Mucosa of stomach (tissue), 1 donor: Measurements from ENCODE around the gene DISC1.

Experiments used
- H3K27me3 ChIP-seq: one replicate; pipeline ENCODE4 v1.7.0; 2013; ENCODE audit warnings: mild to moderate bottlenecking, low read length; ENCODE audit not compliant: control insufficient read depth, insufficient read depth
- H3K36me3 ChIP-seq: one replicate; pipeline ENCODE4 v1.7.0; 2013; ENCODE audit warnings: low read length; ENCODE audit not compliant: control insufficient read depth, insufficient read depth
- H3K4me1 ChIP-seq: one replicate; pipeline ENCODE4 v1.7.0; 2013; ENCODE audit warnings: mild to moderate bottlenecking, low read length; ENCODE audit not compliant: control insufficient read depth, insufficient read depth
- H3K4me3 ChIP-seq: one replicate; pipeline ENCODE4 v1.7.0; 2013; ENCODE audit warnings: low read length
- H3K9ac ChIP-seq: one replicate; pipeline ENCODE4 v1.7.0; 2013; ENCODE audit warnings: mild to moderate bottlenecking, low read length, moderate library complexity
- H3K9me3 ChIP-seq: one replicate; pipeline ENCODE4 v1.7.0; 2013; ENCODE audit warnings: mild to moderate bottlenecking, low read length, moderate library complexity; ENCODE audit not compliant: control insufficient read depth
- donor health status: Pancreatic carcinoma.

The DISC1 gene

GRCh38 chr1:231827337-231828105 lies 200.9 kb downstream of the DISC1 start:
- H3K27me3 ChIP-seq: no peaks in the 10 kb centered on the region
- no peaks in the 10 kb centered on the region for H3K36me3 ChIP-seq
- H3K4me3 ChIP-seq: no peak overlapping the region
- no peak overlapping the region for H3K9ac ChIP-seq
- H3K4me1 ChIP-seq: no peaks in the 10 kb centered on the region
- H3K9me3 ChIP-seq: no peaks in the 10 kb centered on the region

DNA sequence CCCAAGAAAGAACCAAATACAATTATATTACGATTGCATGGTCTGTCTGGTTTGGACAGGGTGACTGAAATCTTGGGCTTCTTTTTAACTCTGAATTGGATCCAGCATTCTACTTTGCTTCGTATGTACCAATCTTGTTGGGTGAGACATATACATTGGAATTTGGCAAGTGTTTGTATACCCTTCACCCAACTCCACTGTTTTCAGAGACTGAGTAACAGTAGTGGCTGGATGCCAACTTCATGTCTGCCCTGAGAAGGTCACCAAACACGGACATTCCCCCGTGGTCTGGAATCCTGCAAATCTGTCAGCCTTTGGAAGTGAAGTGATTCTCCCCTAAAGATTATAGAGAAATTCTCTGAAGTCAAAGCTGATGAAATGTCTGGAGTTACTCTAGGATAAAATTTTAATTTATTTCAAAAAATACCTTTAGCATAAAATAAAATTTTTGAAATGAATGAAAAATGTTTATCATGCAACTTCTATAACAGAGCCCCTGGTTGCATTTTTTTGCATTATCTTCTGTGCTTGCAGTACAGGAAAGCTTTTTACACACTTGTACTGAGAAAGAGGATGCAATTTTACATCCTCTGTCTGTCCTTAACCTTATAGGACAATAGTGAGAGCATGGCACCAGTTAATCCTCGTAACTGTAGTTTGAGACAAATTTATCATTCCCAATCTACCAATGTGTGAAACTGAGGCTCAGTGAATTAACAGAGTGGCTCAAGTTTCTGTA lies 201.8 kb downstream of the DISC1 start:
- Histone ChIP-seq H3K36me3 (no peaks in the 10 kb centered on the region), H3K4me3 (no peak overlapping the region), H3K27me3 (no peaks in the 10 kb centered on the region), H3K9ac (no peak overlapping the region), H3K9me3 (no peaks in the 10 kb centered on the region), H3K4me1 (no peaks in the 10 kb centered on the region)

DNA sequence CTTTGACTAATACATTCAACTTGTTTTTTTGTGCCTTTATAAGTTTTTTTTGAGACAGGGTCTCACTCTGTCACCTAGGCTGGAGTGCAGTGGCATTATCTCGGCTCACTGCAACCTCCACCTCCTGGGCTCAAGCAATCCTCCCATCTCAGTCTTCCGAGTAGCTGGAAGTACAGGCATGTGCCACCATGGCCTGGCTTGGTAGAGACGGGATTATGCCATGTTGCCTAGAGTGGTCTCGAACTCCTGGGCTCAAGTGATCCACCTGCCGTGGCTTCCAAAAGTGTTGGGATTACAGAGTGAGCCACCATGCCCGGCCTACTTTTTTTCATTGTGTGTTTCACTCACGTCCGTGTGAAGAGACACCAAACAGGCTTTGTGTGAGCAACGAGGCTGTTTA lies 202.7 kb downstream of the DISC1 start:
- Histone ChIP-seq H3K4me1 (no peaks in the 10 kb centered on the region), H3K36me3 (no peaks in the 10 kb centered on the region), H3K9me3 (no peaks in the 10 kb centered on the region), H3K27me3 (no peaks in the 10 kb centered on the region), H3K9ac (no peak overlapping the region), H3K4me3 (no peak overlapping the region)

GRCh38 chr1:231836227-231836893 lies 209.8 kb downstream of the DISC1 start:
- H3K27me3 ChIP-seq: no peaks in the 10 kb centered on the region
- H3K4me3 ChIP-seq: no peak overlapping the region
- no peak overlapping the region for H3K9ac ChIP-seq
- no peaks in the 10 kb centered on the region for H3K36me3 ChIP-seq
- H3K4me1 ChIP-seq: peaks cover 2% of the 10 kb centered on the region
- H3K9me3 ChIP-seq: no peaks in the 10 kb centered on the region

GRCh38 chr1:231838521-231838920 lies 211.9 kb downstream of the DISC1 start:
- Histone ChIP-seq H3K4me3 (no peak overlapping the region), H3K36me3 (no peaks in the 10 kb centered on the region), H3K9ac (no peak overlapping the region), H3K27me3 (no peaks in the 10 kb centered on the region), H3K4me1 (peaks cover 10% of the 10 kb centered on the region), H3K9me3 (no peaks in the 10 kb centered on the region)

- H3K27me3 ChIP-seq: no peaks in the 10 kb centered on the region
- H3K9ac ChIP-seq: no peak overlapping the region
- H3K4me3 ChIP-seq: no peak overlapping the region
- peaks cover 10% of the 10 kb centered on the region for H3K4me1 ChIP-seq
- H3K36me3 ChIP-seq: no peaks in the 10 kb centered on the region
- no peaks in the 10 kb centered on the region for H3K9me3 ChIP-seq
Measured at GRCh38 chr1:231839999-231840398, 213.4 kb downstream of the DISC1 start.

GRCh38 chr1:231841616-231842344 lies 215.2 kb downstream of the DISC1 start:
- H3K9me3 ChIP-seq: no peaks in the 10 kb centered on the region
- H3K27me3 ChIP-seq: peaks cover 5% of the 10 kb centered on the region
- H3K4me1 ChIP-seq: peaks cover 10% of the 10 kb centered on the region
- no peaks in the 10 kb centered on the region for H3K36me3 ChIP-seq
- no peak overlapping the region for H3K9ac ChIP-seq
- no peak overlapping the region for H3K4me3 ChIP-seq

DNA sequence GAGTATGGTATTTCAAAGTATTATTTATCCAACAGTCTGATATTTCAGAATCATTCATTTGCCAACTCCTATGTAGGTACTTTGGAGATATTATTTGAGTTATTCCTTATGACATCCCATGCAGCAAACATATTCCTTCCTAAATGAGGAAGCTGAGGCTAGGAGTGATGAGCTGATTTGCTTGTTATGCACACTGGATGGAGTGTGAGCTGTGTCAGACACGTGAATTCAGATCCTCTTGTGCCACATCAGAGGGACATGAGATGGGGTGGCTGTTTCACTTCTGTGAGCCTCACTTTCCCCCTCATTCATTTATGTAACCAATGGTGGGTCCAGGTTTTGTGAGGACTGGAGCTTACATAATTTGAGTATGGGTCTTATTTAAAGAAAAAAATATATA lies 215.9 kb downstream of the DISC1 start:
- Histone ChIP-seq H3K4me3 (no peak overlapping the region), H3K9me3 (no peaks in the 10 kb centered on the region), H3K27me3 (peaks cover 5% of the 10 kb centered on the region), H3K4me1 (peaks cover 10% of the 10 kb centered on the region), H3K36me3 (no peaks in the 10 kb centered on the region), H3K9ac (no peak overlapping the region)

GRCh38 chr1:231844986-231845502 lies 218.5 kb downstream of the DISC1 start:
- Histone ChIP-seq H3K4me1 (peaks cover 10% of the 10 kb centered on the region), H3K36me3 (no peaks in the 10 kb centered on the region)

GRCh38 chr1:231847612-231848397 lies 221.2 kb downstream of the DISC1 start:
- H3K27me3 ChIP-seq: peaks cover 5% of the 10 kb centered on the region
- no peaks in the 10 kb centered on the region for H3K4me1 ChIP-seq
- H3K4me3 ChIP-seq: no peak overlapping the region
- no peak overlapping the region for H3K9ac ChIP-seq
- no peaks in the 10 kb centered on the region for H3K9me3 ChIP-seq
- H3K36me3 ChIP-seq: no peaks in the 10 kb centered on the region

More at GRCh38 chr1:231844986-231845502, 218.5 kb downstream of the DISC1 start:
- no peaks in the 10 kb centered on the region for H3K9me3 ChIP-seq
- no peak overlapping the region for H3K9ac ChIP-seq
- H3K4me3 ChIP-seq: no peak overlapping the region
- peaks cover 5% of the 10 kb centered on the region for H3K27me3 ChIP-seq

DNA sequence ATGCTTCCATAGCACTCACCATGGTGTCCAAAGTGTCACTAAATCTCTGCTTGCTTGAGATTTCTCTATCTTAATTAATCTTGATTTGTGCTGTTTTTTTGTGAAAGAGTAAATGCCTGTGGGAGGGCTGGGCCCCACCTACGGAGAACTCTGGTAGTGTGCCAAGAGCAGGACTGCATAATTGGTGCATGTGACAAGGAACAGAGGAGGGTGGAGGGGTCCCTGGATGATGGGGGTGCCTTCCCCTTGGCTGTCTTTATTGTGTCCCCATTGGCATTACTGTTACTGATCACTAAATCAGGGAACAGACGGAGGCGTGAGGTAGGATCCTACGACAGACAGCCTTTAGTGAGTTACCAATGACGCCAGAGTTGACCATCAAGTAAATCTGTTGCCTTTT lies 223.4 kb downstream of the DISC1 start:
- H3K9ac ChIP-seq: no peak overlapping the region
- H3K4me1 ChIP-seq: no peaks in the 10 kb centered on the region
- peaks cover 5% of the 10 kb centered on the region for H3K27me3 ChIP-seq
- H3K36me3 ChIP-seq: no peaks in the 10 kb centered on the region
- H3K9me3 ChIP-seq: no peaks in the 10 kb centered on the region
- no peak overlapping the region for H3K4me3 ChIP-seq
